ENCODE data around the gene MVK.

GRCh38 chr12:109587921-109588320, 14.3 kb downstream of the MVK start:
- no peak for TF ChIP-seq POLR2A (IDR thresholded peaks at IDR 0.05; ENCODE audit: low read length)
- TF ChIP-seq GATA1 (IDR thresholded peaks at IDR 0.05; ENCODE audit: low read depth, low read length) = no peak
